ENCODE measurements around the gene PFKM. TPM values are rescaled to one million over a fixed set of nuclear protein-coding genes. Genes with fewer than 3 reads are reported as not detected.

Gene PFKM
- total and polyA plus RNA-seq, 2 of the 4 experiments (the other 2 are of a cell fraction) = 56.7 to 82.6 TPM

GRCh38 chr12:48193623-48194022 lies 74.5 kb downstream of the PFKM start:
- peaks cover under 1% of the 10 kb centered on the region; the same call in 1 of the 2 replicates for H3K4me1 ChIP-seq (ENCODE audit: control insufficient read depth, insufficient read depth, low read length)
- H3K23ac ChIP-seq (ENCODE audit: low read depth, low read length) = no peak overlapping the region
- H4K20me1 ChIP-seq (ENCODE audit: insufficient read depth, low read length) = no peaks in the 10 kb centered on the region
- H3K4me2 ChIP-seq (ENCODE audit: low read depth, low read length) = no peak overlapping the region
- in situ Hi-C loops (cut with MboI; ENCODE audit: low sequenced_read_pairs) = no loop called here
- no peak overlapping the region for H4K8ac ChIP-seq (ENCODE audit: low read depth in 2 of 2, low read length in 2 of 2)
- H3K27me3 ChIP-seq (ENCODE audit: control insufficient read depth, insufficient read depth, low read length) = peaks cover 15% of the 10 kb centered on the region
- TF ChIP-seq MAFK (IDR thresholded peaks at IDR 0.05; ENCODE audit: low read depth, low read length) = no peak
- no peak for TF ChIP-seq RCOR1 (IDR thresholded peaks at IDR 0.05; ENCODE audit: insufficient replicate concordance, low read length)
- TF ChIP-seq CHD1 (IDR thresholded peaks at IDR 0.05; ENCODE audit: low read depth, low read length) = no peak
- TF ChIP-seq BHLHE40 (IDR thresholded peaks at IDR 0.05; ENCODE audit: low read depth, low read length) = no peak
- TF ChIP-seq SMC3 (IDR thresholded peaks at IDR 0.05; ENCODE audit: low read depth, low read length) = no peak
- no peak for TF ChIP-seq ELK1 (IDR thresholded peaks at IDR 0.05; ENCODE audit: borderline replicate concordance, low read depth, low read length)
- TF ChIP-seq RAD21 (IDR thresholded peaks at IDR 0.05; ENCODE audit: low read length) = no peak
- no peak for TF ChIP-seq MXI1 (IDR thresholded peaks at IDR 0.05; ENCODE audit: borderline replicate concordance, low read depth, low read length)
- TF ChIP-seq RFX5 (IDR thresholded peaks at IDR 0.05; ENCODE audit: low read depth, low read length) = no peak
- TF ChIP-seq MAZ (IDR thresholded peaks at IDR 0.05; ENCODE audit: borderline replicate concordance, low read depth, low read length) = no peak
- TF ChIP-seq CTCF (conservative IDR thresholded peaks at IDR 0.05; ENCODE audit: low read depth, low read length) = no peak
- no peak for TF ChIP-seq CEBPB (IDR thresholded peaks at IDR 0.05; ENCODE audit: low read depth, low read length)
- no peak for TF ChIP-seq USF2 (IDR thresholded peaks at IDR 0.05; ENCODE audit: low read depth, low read length)
- no peak for TF ChIP-seq FOS (IDR thresholded peaks at IDR 0.05; ENCODE audit: low read depth, low read length)
- no peak for TF ChIP-seq NFE2L2 (IDR thresholded peaks at IDR 0.05; ENCODE audit: low read depth, low read length)
- TF ChIP-seq POLR2A (IDR thresholded peaks at IDR 0.05; ENCODE audit: low read depth, low read length) = no peak
- ATAC-seq (ENCODE audit: low read depth) (no peak), DNase-seq (no peak)
- H2AFZ ChIP-seq (replicated peaks; ENCODE audit: low read length, poor library complexity) = no peak overlapping the region
- no peak overlapping the region for H3K4me3 ChIP-seq (ENCODE audit: insufficient read depth, low read depth, low read length)
- H4K91ac ChIP-seq (ENCODE audit: insufficient read depth, low read depth, low read length) = no peak overlapping the region
- H3K9me3 ChIP-seq (ENCODE audit: control insufficient read depth, insufficient read depth, low read length) = no peaks in the 10 kb centered on the region
- no peak overlapping the region for H3K18ac ChIP-seq (ENCODE audit: low read depth, low read length)
- H2AK5ac ChIP-seq (ENCODE audit: low read depth, low read length) = no peak overlapping the region
- no TSS peak for BruUV-seq (replicated peaks)
- H3K36me3 ChIP-seq (ENCODE audit: control insufficient read depth, insufficient read depth, low read length) = no peaks in the 10 kb centered on the region
- no peak overlapping the region for H2BK15ac ChIP-seq (ENCODE audit: low read depth, low read length)
- H3K79me1 ChIP-seq (ENCODE audit: low read depth in 1 of 2, low read length in 2 of 2) = peaks cover 0 to 4% of the 10 kb centered on the region in 2 experiments; a peak in 2 of 4 replicates
- dilution Hi-C loops (cut with HindIII; ENCODE audit: low sequenced_read_pairs, unreplicated experiment) = no loop called here
- H3K14ac ChIP-seq (replicated peaks; ENCODE audit: low read depth, low read length) = no peak overlapping the region
- H2AK9ac ChIP-seq (replicated peaks; ENCODE audit: low read depth, low read length, poor library complexity) = no peak overlapping the region
- H2BK120ac ChIP-seq (ENCODE audit: low read depth, low read length) = no peak overlapping the region
- peaks cover 3% of the 10 kb centered on the region; the same call in 1 of the 2 replicates for H3K9me1 ChIP-seq (ENCODE audit: insufficient read depth, low read length)
- no peak overlapping the region for H2BK5ac ChIP-seq (ENCODE audit: low read depth, low read length, poor library complexity, severe bottlenecking)
- ChIA-PET POLR2A (ENCODE audit: unreplicated experiment) (no interaction called here), CTCF (interaction anchor here (1.2 kb wide), 1 partner anchor 10 kb away, joined by 3 read pairs; the partner anchor contains the start of gene CCDC184)
- H4K5ac ChIP-seq (ENCODE audit: low read depth, low read length) = no peak overlapping the region
- H2BK20ac ChIP-seq (ENCODE audit: low read depth, low read length) = no peak overlapping the region
- intact Hi-C loops (cut with micrococcal nuclease) = no loop called here
- no peak overlapping the region for H3K56ac ChIP-seq (ENCODE audit: extremely low read depth, insufficient read depth, low read length)
- no peak overlapping the region for H3K4ac ChIP-seq (ENCODE audit: low read depth, low read length)
- WGBS, 2 experiments (ENCODE audit: extremely low coverage in 2 of 2, insufficient read length in 1 of 2) = 33% methylated on average over 2 of the region's 2 CpGs; no CpG with 5 or more reads in 1 of the 2 experiments
- H3K27ac ChIP-seq (ENCODE audit: insufficient read depth, low read length) = no peak overlapping the region
- no peak overlapping the region for H3K9ac ChIP-seq (ENCODE audit: low read depth, low read length)
